ENCODE measurements around the gene UXS1.

Gene UXS1

DNA sequence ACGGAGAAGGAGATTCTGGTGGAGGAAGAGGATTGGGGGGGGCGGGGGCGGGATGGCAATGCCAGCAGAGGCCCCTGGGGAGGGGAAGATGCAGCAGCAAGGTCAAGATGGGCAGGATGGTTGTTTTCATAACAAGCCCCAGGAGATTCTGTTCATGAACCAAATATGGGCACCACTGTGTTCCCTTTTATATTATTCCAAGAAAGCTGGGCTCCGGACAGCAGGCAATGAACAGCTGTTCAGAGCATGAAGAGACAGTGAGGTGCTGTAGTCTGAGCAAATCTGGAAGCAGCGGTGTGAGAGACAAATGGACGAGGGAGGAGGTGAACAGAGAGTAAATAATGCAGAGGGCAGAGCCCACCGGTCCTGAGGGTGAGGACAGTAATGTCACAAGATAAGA, 20.0 kb downstream of the UXS1 start:
- intact Hi-C loops (cut with DNase I; ENCODE audit: low total_unique reads): no loop called here
- Histone ChIP-seq H3K9me3 (no peaks in the 10 kb centered on the region), H3K4me3 (no peak overlapping the region), H3K27me3 (no peaks in the 10 kb centered on the region), H3K36me3 (no peaks in the 10 kb centered on the region), H3K27ac (no peak overlapping the region), H3K4me1 (peaks cover 0 to 26% (median 13%) of the 10 kb centered on the region in 4 donors)
- DNase-seq: no peak
- TF ChIP-seq, protein P1, sequence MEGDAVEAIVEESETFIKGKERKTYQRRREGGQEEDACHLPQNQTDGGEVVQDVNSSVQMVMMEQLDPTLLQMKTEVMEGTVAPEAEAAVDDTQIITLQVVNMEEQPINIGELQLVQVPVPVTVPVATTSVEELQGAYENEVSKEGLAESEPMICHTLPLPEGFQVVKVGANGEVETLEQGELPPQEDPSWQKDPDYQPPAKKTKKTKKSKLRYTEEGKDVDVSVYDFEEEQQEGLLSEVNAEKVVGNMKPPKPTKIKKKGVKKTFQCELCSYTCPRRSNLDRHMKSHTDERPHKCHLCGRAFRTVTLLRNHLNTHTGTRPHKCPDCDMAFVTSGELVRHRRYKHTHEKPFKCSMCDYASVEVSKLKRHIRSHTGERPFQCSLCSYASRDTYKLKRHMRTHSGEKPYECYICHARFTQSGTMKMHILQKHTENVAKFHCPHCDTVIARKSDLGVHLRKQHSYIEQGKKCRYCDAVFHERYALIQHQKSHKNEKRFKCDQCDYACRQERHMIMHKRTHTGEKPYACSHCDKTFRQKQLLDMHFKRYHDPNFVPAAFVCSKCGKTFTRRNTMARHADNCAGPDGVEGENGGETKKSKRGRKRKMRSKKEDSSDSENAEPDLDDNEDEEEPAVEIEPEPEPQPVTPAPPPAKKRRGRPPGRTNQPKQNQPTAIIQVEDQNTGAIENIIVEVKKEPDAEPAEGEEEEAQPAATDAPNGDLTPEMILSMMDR (IDR thresholded peaks at IDR 0.05): no peak

GRCh38 chr2:106172649-106173048, 21.5 kb downstream of the UXS1 start:
- intact Hi-C loops (cut with DNase I; ENCODE audit: low total_unique reads): no loop called here
- Histone ChIP-seq H3K27ac (no peak overlapping the region), H3K27me3 (no peaks in the 10 kb centered on the region), H3K4me1 (peaks cover 0 to 26% (median 13%) of the 10 kb centered on the region in 4 donors), H3K36me3 (no peaks in the 10 kb centered on the region), H3K4me3 (no peak overlapping the region), H3K9me3 (no peaks in the 10 kb centered on the region)
- no peak for DNase-seq
- TF ChIP-seq, protein P1 (IDR thresholded peaks at IDR 0.05): no peak

DNA sequence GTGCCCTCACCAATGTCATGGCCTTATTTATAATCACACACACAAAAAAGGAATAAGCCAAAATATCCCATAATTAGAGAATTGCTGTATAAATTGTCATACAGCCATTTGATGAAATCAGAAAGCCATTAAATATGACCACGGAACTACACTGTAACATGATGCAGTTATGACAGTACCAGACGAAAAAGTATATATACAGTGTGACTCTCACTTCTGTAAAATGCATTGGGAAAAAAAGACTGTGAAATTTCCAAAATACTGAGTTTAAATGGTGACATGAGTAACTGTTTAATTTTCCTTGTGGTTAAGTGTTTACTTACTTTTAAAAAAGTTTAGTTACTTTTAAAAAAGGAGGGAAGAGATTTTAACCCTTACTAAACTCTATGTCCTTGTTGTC, 25.4 kb downstream of the UXS1 start:
- DNase-seq: no peak
- Histone ChIP-seq H3K9me3 (no peaks in the 10 kb centered on the region), H3K4me3 (no peak overlapping the region), H3K27me3 (no peaks in the 10 kb centered on the region), H3K27ac (no peak overlapping the region), H3K36me3 (no peaks in the 10 kb centered on the region), H3K4me1 (no peaks in the 10 kb centered on the region)
- intact Hi-C loops (cut with DNase I; ENCODE audit: low total_unique reads): no loop called here
- TF ChIP-seq, protein P1 (IDR thresholded peaks at IDR 0.05): no peak

DNA sequence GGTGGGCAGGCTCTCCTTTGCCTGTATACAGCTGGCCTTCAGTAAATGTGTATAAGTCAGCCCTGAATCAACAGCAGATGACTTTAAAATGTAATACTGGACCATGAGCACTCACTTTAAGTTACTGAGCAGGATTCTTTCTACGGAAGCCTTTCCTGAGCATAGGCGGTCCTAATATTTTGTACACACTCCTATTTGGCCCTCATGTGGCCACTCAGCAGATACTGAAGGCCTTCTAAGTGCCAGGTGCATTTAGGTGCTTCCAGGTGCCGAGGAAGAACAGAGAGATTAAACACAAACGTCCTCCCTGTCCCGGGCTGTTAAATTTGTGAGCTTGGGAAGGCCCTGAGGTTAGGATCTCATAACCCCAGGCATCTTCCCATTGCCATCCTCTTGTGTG, 27.0 kb downstream of the UXS1 start:
- H3K4me3 ChIP-seq: no peak overlapping the region
- intact Hi-C loops (cut with DNase I; ENCODE audit: low total_unique reads): no loop called here
- no peaks in the 10 kb centered on the region for H3K9me3 ChIP-seq
- H3K4me1 ChIP-seq: no peaks in the 10 kb centered on the region
- H3K36me3 ChIP-seq: no peaks in the 10 kb centered on the region
- TF ChIP-seq, protein P1 (IDR thresholded peaks at IDR 0.05): no peak
- H3K27ac ChIP-seq: no peak overlapping the region
- no peaks in the 10 kb centered on the region for H3K27me3 ChIP-seq
- no peak for DNase-seq

DNA sequence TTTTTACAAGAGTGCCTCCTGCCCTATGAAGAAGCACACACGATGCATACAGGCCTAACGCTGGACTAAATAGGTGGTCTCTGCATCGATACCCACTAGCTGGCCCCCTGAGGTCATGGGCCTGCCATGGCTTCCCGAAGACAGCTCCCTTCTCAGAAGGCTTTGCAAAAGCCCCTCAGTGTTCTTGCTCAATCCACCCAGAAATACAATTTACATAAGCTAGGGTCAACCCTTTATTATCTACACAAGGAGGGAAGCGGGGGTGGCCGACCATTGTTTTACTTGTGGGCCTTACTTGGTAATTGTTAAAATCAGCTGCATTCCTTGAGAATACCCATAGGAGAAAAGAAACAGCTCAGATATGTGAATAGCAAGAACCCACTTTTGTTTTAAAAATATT, 28.5 kb downstream of the UXS1 start:
- TF ChIP-seq, protein P1 (IDR thresholded peaks at IDR 0.05): no peak
- DNase-seq: no peak
- no peaks in the 10 kb centered on the region for H3K27me3 ChIP-seq
- intact Hi-C loops (cut with DNase I; ENCODE audit: low total_unique reads): no loop called here
- no peak overlapping the region for H3K4me3 ChIP-seq
- peaks cover 0 to 6% (median 0%) of the 10 kb centered on the region in 3 donors for H3K36me3 ChIP-seq
- no peak overlapping the region for H3K27ac ChIP-seq
- H3K4me1 ChIP-seq: no peaks in the 10 kb centered on the region
- H3K9me3 ChIP-seq: no peaks in the 10 kb centered on the region

DNA sequence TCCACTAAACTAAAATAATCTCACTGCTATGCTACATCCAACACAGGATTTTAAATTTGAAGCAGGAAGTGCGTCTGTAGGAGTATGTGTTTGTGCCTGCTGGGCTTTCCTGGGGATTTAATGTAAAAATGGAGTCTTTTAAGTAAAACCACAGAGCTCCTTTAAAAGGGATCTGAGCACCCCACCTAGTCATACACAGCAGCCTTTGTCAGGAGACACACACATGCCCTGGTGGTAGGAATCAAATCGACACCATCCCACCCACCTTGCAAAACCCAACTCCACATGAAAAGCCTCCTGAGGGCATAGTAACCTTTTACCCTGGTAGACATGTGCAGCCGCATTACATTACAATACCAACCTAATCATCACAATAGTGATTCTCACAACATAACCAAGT, 29.1 kb downstream of the UXS1 start:
- no peak for DNase-seq
- intact Hi-C loops (cut with DNase I; ENCODE audit: low total_unique reads): no loop called here

More for the DNA sequence above, 29.1 kb downstream of the UXS1 start:
- TF ChIP-seq, protein P1 (IDR thresholded peaks at IDR 0.05): no peak
- H3K36me3 ChIP-seq: peaks cover 0 to 8% (median 4%) of the 10 kb centered on the region in 3 donors
- no peaks in the 10 kb centered on the region for H3K27me3 ChIP-seq
- H3K4me3 ChIP-seq: no peak overlapping the region
- no peaks in the 10 kb centered on the region for H3K9me3 ChIP-seq
- no peak overlapping the region for H3K27ac ChIP-seq
- no peaks in the 10 kb centered on the region for H3K4me1 ChIP-seq
